ENCODE data around the gene UACA.

The UACA gene

DNA sequence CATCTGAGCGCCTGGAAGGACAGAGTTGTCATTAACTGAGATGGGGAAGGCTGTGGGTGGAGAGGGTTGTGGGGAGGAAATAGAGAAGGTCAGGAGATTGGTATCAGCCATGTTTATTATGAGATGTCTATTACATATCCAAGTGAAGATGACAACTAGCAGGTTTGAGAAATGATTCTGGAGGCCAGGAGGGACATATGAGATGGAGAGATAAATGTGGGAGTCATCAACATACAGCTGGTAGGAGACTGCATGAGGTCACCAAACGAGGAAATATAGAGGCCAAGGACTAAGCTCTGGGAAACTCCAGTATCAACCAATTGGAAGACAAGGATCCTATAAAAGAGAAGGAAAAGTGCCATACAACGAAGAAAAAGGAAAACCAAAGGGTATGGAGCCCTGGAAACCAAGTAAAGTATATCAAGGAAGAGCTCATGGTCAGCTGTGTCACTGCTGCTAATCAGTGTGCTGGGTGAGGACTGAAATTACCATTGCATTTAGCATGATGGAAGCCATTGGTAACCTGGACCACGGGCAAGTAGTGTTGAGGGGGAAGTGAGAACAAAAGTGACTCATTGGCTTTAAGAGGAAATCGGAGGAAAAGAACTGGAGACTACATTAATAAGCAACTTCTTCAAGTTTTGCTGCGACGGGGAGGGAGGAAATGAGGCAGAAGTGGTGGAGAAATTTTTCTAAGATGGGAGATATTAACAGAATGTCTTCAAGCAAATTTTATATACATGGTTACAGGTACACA lies 14.0 kb upstream of the UACA start:
- no peak for ATAC-seq (replicated peaks)
- H3K36me3 Mint-ChIP-seq (ENCODE audit: insufficient read depth): no peaks in the 10 kb centered on the region
- no peak overlapping the region for H3K4me3 Mint-ChIP-seq
- H3K27ac Mint-ChIP-seq: no peak overlapping the region
- peaks cover 20 to 60% of the 10 kb centered on the region in 2 donors for H3K27me3 Mint-ChIP-seq
- no peaks in the 10 kb centered on the region for H3K9me3 Mint-ChIP-seq
- no peaks in the 10 kb centered on the region for H3K4me1 Mint-ChIP-seq (ENCODE audit: low read depth in 2 of 2)
- DNase-seq: no peak

DNA sequence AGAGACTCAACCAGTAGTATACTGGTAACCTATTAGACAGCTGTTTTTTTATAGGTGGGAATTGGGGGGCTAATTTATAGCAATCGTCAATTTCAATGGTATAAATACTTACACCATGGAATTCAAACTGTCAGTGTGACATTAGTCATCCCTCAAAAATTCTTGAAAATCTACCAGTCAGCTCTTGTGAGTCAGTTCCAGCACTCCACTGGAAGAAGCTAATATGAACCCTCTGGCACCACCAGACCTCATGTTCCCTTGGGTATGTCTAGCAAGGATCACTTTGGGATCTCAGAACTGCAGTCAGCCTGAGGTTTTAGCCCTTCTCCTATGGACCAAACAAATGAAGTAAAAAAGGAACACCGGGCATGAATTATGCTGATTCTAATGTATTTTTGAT lies 11.8 kb upstream of the UACA start:
- ATAC-seq (replicated peaks): no peak
- Mint-ChIP-seq H3K36me3 (ENCODE audit: insufficient read depth) (no peaks in the 10 kb centered on the region), H3K4me1 (ENCODE audit: low read depth in 2 of 2) (no peaks in the 10 kb centered on the region), H3K9me3 (no peaks in the 10 kb centered on the region), H3K27ac (no peak overlapping the region), H3K4me3 (no peak overlapping the region), H3K27me3 (peaks cover 22 to 59% of the 10 kb centered on the region in 2 donors)
- no peak for DNase-seq

DNA sequence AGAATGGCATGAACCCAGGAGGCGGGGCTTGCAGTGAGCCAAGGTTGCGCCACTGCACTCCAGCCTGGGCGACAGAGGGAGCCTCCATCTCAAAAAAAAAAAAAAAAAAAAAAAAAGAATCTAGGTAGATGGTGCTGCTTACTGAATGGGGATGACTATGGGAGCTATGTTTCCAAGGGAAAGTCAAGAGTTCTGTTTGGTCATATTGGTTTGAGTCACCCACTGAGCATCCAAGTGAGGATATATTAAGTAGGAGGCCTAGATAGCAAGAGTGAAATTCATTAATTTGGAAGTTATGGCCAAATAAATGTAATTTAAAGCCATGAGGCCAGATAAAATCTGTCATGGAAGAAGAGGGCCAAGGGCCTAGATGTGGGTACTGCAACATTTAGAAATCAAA lies 9.0 kb upstream of the UACA start:
- Mint-ChIP-seq H3K27ac (no peak overlapping the region), H3K4me1 (ENCODE audit: low read depth in 2 of 2) (peaks cover 4 to 6% of the 10 kb centered on the region in 2 donors), H3K9me3 (no peaks in the 10 kb centered on the region), H3K27me3 (peaks cover 33 to 38% of the 10 kb centered on the region in 2 donors), H3K4me3 (no peak overlapping the region), H3K36me3 (ENCODE audit: insufficient read depth) (no peaks in the 10 kb centered on the region)
- DNase-seq (no peak), ATAC-seq (replicated peaks) (no peak)

DNA sequence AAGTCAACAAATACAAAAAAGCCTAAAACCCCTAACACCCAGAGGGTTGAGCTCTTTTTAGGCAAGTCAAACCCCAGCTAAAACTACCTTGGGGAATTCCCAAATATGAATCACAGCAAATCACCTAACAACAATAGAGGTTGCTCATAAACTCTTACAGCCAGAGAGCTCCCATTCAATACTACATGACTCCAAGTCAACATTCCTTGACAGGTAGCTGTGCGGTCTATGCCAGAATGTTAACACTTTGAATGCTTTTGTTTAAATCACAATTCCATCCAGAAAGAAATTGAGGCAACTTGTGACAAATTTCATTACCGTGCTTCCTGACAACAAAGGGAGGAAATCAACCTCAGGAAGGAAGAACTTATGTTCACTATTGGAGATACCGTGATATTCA lies 7.5 kb upstream of the UACA start:
- ATAC-seq (replicated peaks): no peak
- no peak overlapping the region for H3K4me3 Mint-ChIP-seq
- H3K27ac Mint-ChIP-seq: no peak overlapping the region
- no peaks in the 10 kb centered on the region for H3K36me3 Mint-ChIP-seq (ENCODE audit: insufficient read depth)
- H3K4me1 Mint-ChIP-seq (ENCODE audit: low read depth in 2 of 2): peaks cover 4 to 6% of the 10 kb centered on the region in 2 donors
- no peak for DNase-seq
- peaks cover 29 to 37% of the 10 kb centered on the region in 2 donors for H3K27me3 Mint-ChIP-seq
- H3K9me3 Mint-ChIP-seq: no peaks in the 10 kb centered on the region

DNA sequence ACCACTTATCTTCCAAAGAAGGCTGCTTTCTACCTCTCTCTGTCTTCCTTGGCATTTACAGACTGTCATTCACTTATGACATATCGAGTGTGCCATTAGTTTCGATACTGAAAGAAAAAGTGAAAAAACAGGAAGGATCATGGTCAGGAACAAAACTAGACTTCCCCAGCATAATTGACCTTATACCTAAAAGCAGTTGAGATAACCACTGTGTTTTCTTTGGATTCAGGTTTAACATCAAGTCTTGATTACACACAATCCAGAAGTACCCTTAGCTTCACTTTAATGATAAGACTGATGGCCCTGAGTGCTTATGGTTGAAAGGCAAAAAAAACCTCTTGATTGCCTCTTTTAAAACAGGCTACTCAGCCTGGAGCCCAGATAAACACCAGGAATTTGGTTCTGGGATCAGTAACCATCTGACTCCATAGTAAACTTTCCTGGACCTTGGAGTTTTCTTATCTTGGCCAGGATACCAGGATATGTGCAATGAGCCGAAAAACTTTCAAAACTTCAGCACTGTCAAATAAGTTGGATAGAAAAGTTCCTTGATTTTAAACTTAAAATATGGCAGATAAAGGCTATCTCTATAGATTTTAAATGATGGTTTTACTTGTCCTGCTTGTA lies 5.0 kb upstream of the UACA start:
- Mint-ChIP-seq H3K4me1 (ENCODE audit: low read depth in 2 of 2) (peaks cover 7 to 12% of the 10 kb centered on the region in 2 donors), H3K36me3 (ENCODE audit: insufficient read depth) (no peaks in the 10 kb centered on the region)

DNA sequence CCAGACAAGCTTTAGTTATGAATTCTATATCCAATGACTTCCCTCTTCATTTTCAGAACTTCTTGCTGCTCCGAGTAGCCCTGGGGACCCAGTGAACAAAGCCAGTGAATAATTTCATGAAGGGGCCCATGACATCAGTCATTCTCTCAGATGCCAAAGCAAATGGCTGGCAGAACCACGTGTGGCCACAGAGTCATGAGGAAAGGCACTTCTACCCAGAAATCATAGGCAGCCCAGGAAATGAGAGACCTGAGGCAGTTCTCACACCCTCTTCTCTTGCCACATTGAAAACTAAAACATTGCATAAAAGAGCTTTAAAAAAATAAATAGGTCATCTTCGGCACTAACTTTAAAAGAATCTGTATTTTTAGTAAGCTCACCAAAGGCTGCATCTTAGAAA lies 4.3 kb upstream of the UACA start:
- DNase-seq (no peak), ATAC-seq (replicated peaks) (no peak)
- peaks cover 53 to 57% of the 10 kb centered on the region in 2 donors for H3K27me3 Mint-ChIP-seq
- peaks cover 9 to 15% of the 10 kb centered on the region in 2 donors for H3K4me1 Mint-ChIP-seq (ENCODE audit: low read depth in 2 of 2)
- H3K4me3 Mint-ChIP-seq: no peak overlapping the region
- no peaks in the 10 kb centered on the region for H3K36me3 Mint-ChIP-seq (ENCODE audit: insufficient read depth)
- no peak overlapping the region for H3K27ac Mint-ChIP-seq
- H3K9me3 Mint-ChIP-seq: no peaks in the 10 kb centered on the region

More for the DNA sequence above, 5.0 kb upstream of the UACA start:
- Mint-ChIP-seq H3K4me3 (no peak overlapping the region), H3K9me3 (no peaks in the 10 kb centered on the region), H3K27me3 (peaks cover 49 to 59% of the 10 kb centered on the region in 2 donors), H3K27ac (no peak overlapping the region)
- ATAC-seq (replicated peaks) (no peak), DNase-seq (no peak)

DNA sequence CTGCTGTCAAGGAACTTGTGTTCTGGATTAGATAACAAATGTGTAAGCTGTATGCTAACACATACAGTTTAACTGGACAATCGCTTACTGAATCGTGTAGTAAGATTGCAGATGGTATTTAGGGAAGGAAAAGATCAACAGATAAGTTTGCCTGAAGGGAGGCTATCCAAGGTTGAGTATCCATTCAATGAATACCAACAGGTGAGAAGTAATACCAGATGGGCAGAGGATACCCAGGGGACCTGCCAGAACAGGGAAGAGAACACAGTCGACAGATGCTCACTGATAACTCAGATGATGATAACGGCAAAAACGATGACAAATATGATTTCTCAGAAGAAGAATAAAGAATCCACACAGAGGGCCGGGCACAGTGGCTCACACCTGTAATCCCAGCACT lies 3.2 kb upstream of the UACA start:
- Mint-ChIP-seq H3K27me3 (peaks cover 53 to 58% of the 10 kb centered on the region in 2 donors), H3K36me3 (ENCODE audit: insufficient read depth) (no peaks in the 10 kb centered on the region), H3K4me3 (no peak overlapping the region), H3K27ac (no peak overlapping the region), H3K4me1 (ENCODE audit: low read depth in 2 of 2) (peaks cover 13 to 22% of the 10 kb centered on the region in 2 donors), H3K9me3 (no peaks in the 10 kb centered on the region)
- DNase-seq: no peak
- ATAC-seq (replicated peaks): no peak

DNA sequence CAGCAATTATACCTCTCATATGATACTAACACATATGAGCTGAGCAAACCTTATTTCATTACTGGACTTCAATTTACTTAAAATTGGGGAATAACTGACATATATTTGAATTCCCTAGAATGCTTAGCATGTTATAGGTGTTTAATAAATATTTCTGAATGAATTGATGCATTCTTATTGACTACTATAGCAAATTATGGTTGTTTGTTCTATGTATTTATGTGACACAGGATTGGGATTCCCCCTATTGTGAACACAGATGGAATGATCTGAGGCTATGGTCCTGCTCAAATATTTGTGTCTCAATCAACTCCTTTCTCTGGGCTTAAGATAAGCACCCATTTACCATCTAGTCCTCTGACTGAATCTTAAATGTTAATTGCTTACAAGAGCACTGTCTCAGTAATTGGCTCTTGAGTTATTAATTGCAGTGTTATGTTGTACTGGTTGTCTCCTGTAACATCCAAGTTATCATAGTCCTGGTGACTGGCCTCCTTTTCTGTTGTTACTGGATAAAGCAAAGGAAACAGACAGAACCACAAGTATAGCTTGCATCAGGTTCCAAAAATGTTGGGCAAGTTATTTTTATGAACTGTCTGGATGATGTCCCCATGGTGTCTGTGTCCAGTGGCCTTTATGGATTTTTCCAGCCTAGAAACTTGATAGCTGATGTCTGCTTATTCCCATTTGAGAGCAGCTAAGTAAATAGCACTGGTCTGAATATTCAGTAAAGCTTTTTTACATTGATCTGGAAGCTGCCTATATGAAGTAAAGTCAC lies 2.3 kb upstream of the UACA start:
- no peaks in the 10 kb centered on the region for H3K9me3 Mint-ChIP-seq
- H3K27ac Mint-ChIP-seq: no peak overlapping the region
- ATAC-seq (replicated peaks) (no peak), DNase-seq (no peak)
- H3K4me3 Mint-ChIP-seq: no peak overlapping the region
- no peaks in the 10 kb centered on the region for H3K36me3 Mint-ChIP-seq (ENCODE audit: insufficient read depth)
- peaks cover 53 to 59% of the 10 kb centered on the region in 2 donors for H3K27me3 Mint-ChIP-seq
- H3K4me1 Mint-ChIP-seq (ENCODE audit: low read depth in 2 of 2): peaks cover 13 to 22% of the 10 kb centered on the region in 2 donors

DNA sequence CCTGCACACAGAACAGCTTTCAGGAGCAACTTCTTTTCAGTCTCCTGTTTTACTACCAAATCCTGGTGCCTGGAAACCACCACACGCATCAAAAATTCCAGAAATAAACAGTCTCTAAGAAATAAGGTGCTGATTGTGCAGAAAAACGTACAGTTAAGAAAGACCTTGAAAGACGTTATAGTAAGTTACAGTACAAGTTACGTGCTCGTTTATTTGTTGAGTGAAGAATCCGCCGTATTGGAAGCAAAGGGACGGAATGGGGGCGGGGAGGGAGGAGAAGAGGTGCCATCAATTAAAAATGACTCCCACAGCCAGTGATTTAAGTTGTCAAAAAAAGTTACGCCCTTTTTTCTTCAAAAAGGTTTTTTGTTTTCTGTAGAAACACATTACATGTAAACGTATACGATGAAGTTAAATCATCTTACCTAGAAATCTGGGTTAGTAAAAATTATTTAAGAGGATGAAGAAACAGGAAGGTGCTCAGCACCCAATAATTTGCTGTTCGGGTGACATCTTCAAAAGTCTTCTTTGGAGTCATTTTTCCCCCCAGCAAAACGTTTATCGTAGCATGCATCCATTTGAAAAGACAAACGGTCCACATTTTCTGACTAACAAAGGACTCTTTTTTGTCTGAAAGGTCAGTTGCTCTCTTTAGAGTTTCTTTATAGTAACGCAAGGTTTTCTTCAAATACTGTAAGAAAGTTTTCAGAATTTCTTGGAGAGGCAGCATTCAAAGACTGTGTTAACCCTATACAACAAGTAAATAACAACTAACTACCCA lies 782 bp upstream of the UACA start:
- Mint-ChIP-seq H3K36me3 (ENCODE audit: insufficient read depth) (no peaks in the 10 kb centered on the region), H3K27ac (peak overlapping the region in 1 of 2 donors; percentile 30), H3K9me3 (no peaks in the 10 kb centered on the region), H3K27me3 (peaks cover 67 to 71% of the 10 kb centered on the region in 2 donors), H3K4me3 (peak overlapping the region; percentile 76 to 81), H3K4me1 (ENCODE audit: low read depth in 2 of 2) (peaks cover 13 to 22% of the 10 kb centered on the region in 2 donors)
- ATAC-seq (replicated peaks) (no peak), DNase-seq (no peak)

DNA sequence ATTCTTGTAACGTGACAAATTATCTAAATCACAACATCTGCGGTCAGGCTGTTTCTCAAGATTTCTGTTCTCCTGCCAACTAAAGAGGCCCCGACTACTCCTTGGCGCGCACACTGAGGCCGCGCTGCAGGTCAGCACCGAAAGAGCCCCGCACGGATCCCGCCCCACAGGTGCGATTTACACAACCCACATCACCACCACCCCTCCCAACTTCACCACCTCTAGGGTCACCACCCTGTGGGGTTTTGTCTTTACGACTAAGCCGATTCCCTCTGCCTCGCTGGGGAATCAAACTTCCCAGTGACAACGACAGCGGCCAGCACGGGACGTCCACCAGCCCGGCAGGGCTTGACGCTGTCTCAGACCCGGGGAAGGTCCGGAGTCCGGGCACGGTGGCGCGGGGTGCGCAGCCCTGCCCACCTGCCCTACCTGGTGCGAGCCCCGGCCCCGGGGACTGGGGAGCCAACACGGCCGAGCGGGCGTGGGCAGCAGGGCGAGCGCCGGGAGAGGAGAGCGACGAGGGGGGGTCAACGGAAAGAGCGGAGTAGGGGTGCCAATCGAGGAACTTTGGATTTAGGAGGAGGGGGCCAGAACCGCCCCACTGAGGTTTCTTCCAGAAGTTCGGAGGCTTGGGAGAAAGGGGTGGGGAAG lies 764 bp downstream of the UACA start:
- peak in 1 of 3 experiments; percentile 2 for DNase-seq
- H3K4me3 Mint-ChIP-seq: peak overlapping the region; percentile 76 to 81
- H3K36me3 Mint-ChIP-seq (ENCODE audit: insufficient read depth): no peaks in the 10 kb centered on the region
- no peak overlapping the region for H3K27ac Mint-ChIP-seq
- H3K9me3 Mint-ChIP-seq: no peaks in the 10 kb centered on the region
- H3K4me1 Mint-ChIP-seq (ENCODE audit: low read depth in 2 of 2): peaks cover 9 to 16% of the 10 kb centered on the region in 2 donors
- H3K27me3 Mint-ChIP-seq: peaks cover 71 to 82% of the 10 kb centered on the region in 2 donors
- peak; percentile 19 for ATAC-seq (replicated peaks)

DNA sequence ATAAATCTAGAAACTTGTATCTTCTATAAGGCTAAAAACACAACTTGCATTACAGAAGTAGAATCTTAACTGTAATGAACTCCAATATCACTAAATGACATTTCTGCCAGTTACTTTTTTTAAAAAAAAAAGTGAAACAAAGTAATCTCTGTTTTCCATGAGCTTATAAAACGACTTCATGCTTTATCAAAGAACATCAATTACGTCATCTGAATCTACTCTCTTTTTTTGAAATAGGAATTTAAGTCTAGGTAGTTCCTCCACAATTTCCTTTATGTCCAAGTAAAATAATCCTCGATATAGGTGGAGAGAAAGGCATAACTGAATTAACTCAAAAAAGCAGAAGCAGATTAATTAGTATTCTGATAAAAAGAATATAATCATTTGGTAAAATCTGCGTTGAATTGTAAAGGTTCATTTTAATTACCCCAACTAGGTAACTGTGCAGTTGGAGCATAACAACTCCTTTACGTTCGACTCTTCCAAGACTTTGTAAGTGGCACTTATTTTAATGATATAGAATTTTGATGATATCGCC lies 1.4 kb downstream of the UACA start:
- ATAC-seq (replicated peaks) (no peak), DNase-seq (no peak)
- Mint-ChIP-seq H3K27me3 (peaks cover 74 to 88% of the 10 kb centered on the region in 2 donors), H3K4me1 (ENCODE audit: low read depth in 2 of 2) (peaks cover 9 to 16% of the 10 kb centered on the region in 2 donors), H3K9me3 (no peaks in the 10 kb centered on the region), H3K4me3 (peak overlapping the region; percentile 76 to 81), H3K36me3 (ENCODE audit: insufficient read depth) (no peaks in the 10 kb centered on the region), H3K27ac (no peak overlapping the region)

DNA sequence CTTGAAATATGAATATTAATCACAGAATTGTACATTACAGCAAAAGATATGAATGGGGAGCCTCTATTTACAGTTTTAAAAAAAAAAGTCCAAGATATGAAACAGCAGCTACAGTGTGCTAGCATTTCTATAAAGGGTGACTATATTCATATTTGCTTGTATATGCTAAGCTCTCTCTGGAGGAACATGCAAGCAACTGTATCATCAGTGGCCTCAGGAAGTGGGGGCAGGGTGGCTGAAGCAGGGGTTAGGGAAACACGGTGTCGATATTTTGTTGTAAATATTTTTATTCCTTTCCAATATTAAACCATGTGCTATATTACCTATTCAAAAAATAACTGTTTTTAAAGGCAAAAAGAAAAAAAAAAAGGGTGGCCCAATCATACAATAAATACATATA lies 2.3 kb downstream of the UACA start:
- peaks cover 79 to 89% of the 10 kb centered on the region in 2 donors for H3K27me3 Mint-ChIP-seq

More for the DNA sequence above, 2.3 kb downstream of the UACA start:
- H3K36me3 Mint-ChIP-seq (ENCODE audit: insufficient read depth): no peaks in the 10 kb centered on the region
- ATAC-seq (replicated peaks) (no peak), DNase-seq (no peak)
- H3K27ac Mint-ChIP-seq: no peak overlapping the region
- H3K4me1 Mint-ChIP-seq (ENCODE audit: low read depth in 2 of 2): peaks cover 9 to 16% of the 10 kb centered on the region in 2 donors
- no peak overlapping the region for H3K4me3 Mint-ChIP-seq
- H3K9me3 Mint-ChIP-seq: no peaks in the 10 kb centered on the region

Data from effector memory CD8-positive, alpha-beta T cell (primary cell).